GM23338 (cell line): ENCODE results near the gene IFITM5. TPM values are rescaled to one million over a fixed set of nuclear protein-coding genes. Genes with fewer than 3 reads are reported as not detected.

Experiments used
- ATAC-seq: fragments of 200-7000 bp; cut with Tn5 transposase; 3 replicates; pipeline ENCODE4 v1.9.1; 2020
- DNase-seq: peaks from one replicate; pipeline ENCODE4 v3.0.0-alpha.2; 2015; ENCODE audit warnings: low spot score
- H2AFZ ChIP-seq: fragments of 200-600 bp; sonication (generic); 2 replicates; pipeline ENCODE4 v1.8.0; 2016; ENCODE audit warnings: antibody characterized with exemption, mild to moderate bottlenecking, moderate library complexity
- H3F3A ChIP-seq: fragments of 200-600 bp; sonication (generic); replicated peaks from 2 replicates; pipeline ENCODE4 v1.8.0; 2017; ENCODE audit warnings: antibody characterized with exemption, mixed run types, low read depth
- H3K27ac ChIP-seq: fragments of 200-600 bp; sonication (generic); 2 replicates; pipeline ENCODE4 v1.6.1; 2016; ENCODE audit warnings: low read depth
- H3K27me3 ChIP-seq: fragments of 200-600 bp; sonication (generic); 2 replicates; pipeline ENCODE4 v1.8.0; 2016; ENCODE audit warnings: mild to moderate bottlenecking, mixed run types, moderate library complexity; ENCODE audit not compliant: insufficient read depth
- H3K36me3 ChIP-seq: fragments of 200-600 bp; sonication (generic); 2 replicates; pipeline ENCODE4 v1.8.0; 2016; ENCODE audit warnings: mild to moderate bottlenecking; ENCODE audit not compliant: insufficient read depth
- H3K4me1 ChIP-seq: fragments of 200-600 bp; sonication (generic); 2 replicates; pipeline ENCODE4 v1.8.0; 2016; ENCODE audit warnings: mild to moderate bottlenecking, moderate library complexity; ENCODE audit not compliant: insufficient read depth
- H3K4me2 ChIP-seq: fragments of 200-600 bp; sonication (generic); 2 replicates; pipeline ENCODE4 v1.7.1; 2017; ENCODE audit warnings: mixed run types
- H3K4me3 ChIP-seq: fragments of 200-600 bp; sonication (generic); 2 replicates; pipeline ENCODE4 v1.6.1; 2016; ENCODE audit warnings: mixed run types
- H3K79me2 ChIP-seq: fragments of 200-600 bp; sonication (generic); replicated peaks from 2 replicates; pipeline ENCODE4 v1.8.0; 2017; ENCODE audit warnings: mild to moderate bottlenecking; ENCODE audit not compliant: insufficient read depth
- H3K9me2 ChIP-seq: fragments of 200-600 bp; sonication (generic); 2 replicates; pipeline ENCODE4 v1.8.0; 2017; ENCODE audit not compliant: insufficient read depth
- H4K20me1 ChIP-seq: fragments of 200-600 bp; sonication (generic); replicated peaks from 2 replicates; pipeline ENCODE4 v1.8.0; 2017; ENCODE audit warnings: mild to moderate bottlenecking; ENCODE audit not compliant: insufficient read depth
- H3K27ac Mint-ChIP-seq: 2 replicates; pipeline ENCODE4 v1.8.0; 2020; ENCODE audit warnings: inconsistent platforms, mild to moderate bottlenecking, moderate library complexity, mixed read lengths
- H3K27me3 Mint-ChIP-seq: 3 replicates; pipeline ENCODE4 v1.8.0; 2022; ENCODE audit warnings: low read depth, mild to moderate bottlenecking, moderate library complexity, mixed read lengths, inconsistent platforms; ENCODE audit not compliant: insufficient read depth, poor library complexity
- H3K36me3 Mint-ChIP-seq: 3 replicates; pipeline ENCODE4 v1.8.0; 2021; ENCODE audit warnings: low read depth, mild to moderate bottlenecking, inconsistent platforms, moderate library complexity, mixed read lengths
- H3K4me1 Mint-ChIP-seq: 3 replicates; pipeline ENCODE4 v1.8.0; 2020; ENCODE audit warnings: mild to moderate bottlenecking, inconsistent platforms, mixed read lengths
- H3K4me3 Mint-ChIP-seq: 3 replicates; pipeline ENCODE4 v1.8.0; 2021; ENCODE audit warnings: moderate library complexity, mild to moderate bottlenecking, inconsistent platforms, mixed read lengths
- H3K9me3 Mint-ChIP-seq: 3 replicates; pipeline ENCODE4 v1.8.0; 2020; ENCODE audit warnings: moderate library complexity, mild to moderate bottlenecking, inconsistent platforms, mixed read lengths
- ETS1 ChIP-seq: IDR thresholded peaks from 2 replicates; pipeline ENCODE4 v1.6.1; 2016; ENCODE audit warnings: antibody characterized with exemption
- EZH2 ChIP-seq: fragments of 200-600 bp; sonication (generic); IDR thresholded peaks from one replicate; pipeline ENCODE4 v1.8.0; 2017; ENCODE audit warnings: antibody characterized with exemption, mild to moderate bottlenecking, low read depth; ENCODE audit not compliant: unreplicated experiment
- EZH2phosphoT487 ChIP-seq: fragments of 200-600 bp; sonication (generic); IDR thresholded peaks from one replicate; pipeline ENCODE4 v1.8.1; 2018; ENCODE audit warnings: antibody characterized with exemption; ENCODE audit not compliant: unreplicated experiment
- JUNB ChIP-seq: IDR thresholded peaks from one replicate; pipeline ENCODE4 v1.6.1; 2016; ENCODE audit warnings: antibody characterized with exemption; ENCODE audit not compliant: unreplicated experiment
- NANOG ChIP-seq: IDR thresholded peaks from 2 replicates; pipeline ENCODE4 v1.6.1; 2016; ENCODE audit warnings: antibody characterized with exemption, borderline replicate concordance
- REST ChIP-seq: IDR thresholded peaks from one replicate; pipeline ENCODE4 v1.6.1; 2018; ENCODE audit warnings: antibody characterized with exemption; ENCODE audit not compliant: unreplicated experiment
- STAT1 ChIP-seq: IDR thresholded peaks from one replicate; pipeline ENCODE4 v1.6.1; 2016; ENCODE audit warnings: antibody characterized with exemption; ENCODE audit not compliant: unreplicated experiment
- ZNF331 ChIP-seq: fragments of 250-450 bp; sonication (Bioruptor Pico); IDR thresholded peaks from 2 replicates; pipeline ENCODE4 v1.5.0; 2020; ENCODE audit warnings: low read depth, mild to moderate bottlenecking, moderate library complexity
- ZNF462 ChIP-seq: fragments of 250-450 bp; sonication (Bioruptor Pico); IDR thresholded peaks from 2 replicates; pipeline ENCODE4 v1.5.0; 2020; ENCODE audit warnings: mild to moderate bottlenecking, moderate library complexity
- polyA plus RNA-seq: library from polyadenylated mRNA; unstranded; fragments of >200 nt; fragmentation: Nextera tagmentation; extraction: Ambion mirVana; gene quantifications from 2 replicates; pipeline ENCODE4 v1.2.1, GENCODE V29; 2016
- total RNA-seq: library from RNA; depleted of rRNA; stranded (reverse); fragments of >200 nt; shearing (Covaris generic); gene quantifications from 2 replicates; pipeline ENCODE4 v1.2.3, GENCODE V29; 2014

IFITM5 gene
- total and polyA plus RNA-seq, 2 experiments from 2014 or later = not detected

- Histone ChIP-seq H2AFZ (no peak overlapping the region), H3K36me3 (no peaks in the 10 kb centered on the region), H3K4me1 (no peaks in the 10 kb centered on the region), H4K20me1 (no peaks in the 10 kb centered on the region), H3K79me2 (no peaks in the 10 kb centered on the region), H3F3A (no peaks in the 10 kb centered on the region), H3K4me2 (no peak overlapping the region), H3K9me2 (peaks cover 4% of the 10 kb centered on the region; the same call in 1 of the 2 replicates), H3K27me3 (no peaks in the 10 kb centered on the region), H3K27ac (no peak overlapping the region), H3K4me3 (no peak overlapping the region)
- Mint-ChIP-seq H3K27me3 (peaks cover 5% of the 10 kb centered on the region), H3K4me1 (no peaks in the 10 kb centered on the region), H3K27ac (no peak overlapping the region), H3K9me3 (peaks cover 18% of the 10 kb centered on the region), H3K4me3 (no peak overlapping the region), H3K36me3 (peaks cover 22% of the 10 kb centered on the region)
- DNase-seq = no peak
- TF ChIP-seq EZH2 (no peak), ZNF331 (CRISPR knock-in tag) (no peak), EZH2phosphoT487 (no peak), REST (no peak), STAT1 (no peak), ZNF462 (no peak), JUNB (no peak), NANOG (no peak), ETS1 (no peak)
- no peak for ATAC-seq
Observed at GRCh38 chr11:256952-257737, 42.2 kb downstream of the IFITM5 start.
